ENCODE measurements around the gene FBXW10.
"Not testable (repeated sequence)": the region's sequence is repeated elsewhere in the genome, so short reads cannot be mapped to it uniquely, and the experiment has no call there.

DNA sequence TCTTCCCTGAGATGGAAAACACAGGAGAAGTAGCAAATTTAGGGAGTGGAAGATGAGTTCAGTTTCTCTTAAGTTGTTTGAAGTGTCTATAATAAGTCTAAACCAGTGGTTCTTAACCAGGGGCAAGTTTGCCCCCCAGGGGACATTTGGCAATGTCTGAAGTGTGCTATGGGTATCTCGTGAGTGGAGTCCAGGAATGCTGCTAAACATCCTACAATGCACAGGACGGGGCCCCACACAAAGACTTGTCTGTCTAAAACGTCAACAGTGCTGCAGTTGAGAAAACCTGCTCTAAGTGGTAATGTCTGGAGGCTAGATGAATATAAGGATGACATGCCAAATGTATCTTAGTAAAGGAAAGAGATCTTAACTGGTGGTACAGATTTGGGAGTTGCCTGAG, 37.9 kb upstream of the FBXW10 start:
- TF ChIP-seq, protein P1, sequence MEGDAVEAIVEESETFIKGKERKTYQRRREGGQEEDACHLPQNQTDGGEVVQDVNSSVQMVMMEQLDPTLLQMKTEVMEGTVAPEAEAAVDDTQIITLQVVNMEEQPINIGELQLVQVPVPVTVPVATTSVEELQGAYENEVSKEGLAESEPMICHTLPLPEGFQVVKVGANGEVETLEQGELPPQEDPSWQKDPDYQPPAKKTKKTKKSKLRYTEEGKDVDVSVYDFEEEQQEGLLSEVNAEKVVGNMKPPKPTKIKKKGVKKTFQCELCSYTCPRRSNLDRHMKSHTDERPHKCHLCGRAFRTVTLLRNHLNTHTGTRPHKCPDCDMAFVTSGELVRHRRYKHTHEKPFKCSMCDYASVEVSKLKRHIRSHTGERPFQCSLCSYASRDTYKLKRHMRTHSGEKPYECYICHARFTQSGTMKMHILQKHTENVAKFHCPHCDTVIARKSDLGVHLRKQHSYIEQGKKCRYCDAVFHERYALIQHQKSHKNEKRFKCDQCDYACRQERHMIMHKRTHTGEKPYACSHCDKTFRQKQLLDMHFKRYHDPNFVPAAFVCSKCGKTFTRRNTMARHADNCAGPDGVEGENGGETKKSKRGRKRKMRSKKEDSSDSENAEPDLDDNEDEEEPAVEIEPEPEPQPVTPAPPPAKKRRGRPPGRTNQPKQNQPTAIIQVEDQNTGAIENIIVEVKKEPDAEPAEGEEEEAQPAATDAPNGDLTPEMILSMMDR (IDR thresholded peaks at IDR 0.05) = not testable (repeated sequence)
- not testable (repeated sequence) for TF ChIP-seq POLR2A (IDR thresholded peaks at IDR 0.05)

Data from heart left ventricle (tissue), 13 donors.